IPS DF 6.9 (cell line): ENCODE results near the gene AOC2.

ENCODE experiments used
- DNase-seq: peaks from one replicate; pipeline ENCODE4 v3.0.0-alpha.2; 2013; ENCODE audit warnings: low read depth, low spot score
- H3K27ac ChIP-seq: one replicate; pipeline ENCODE4 v1.5.1; 2013; ENCODE audit warnings: low read length, control low read depth
- H3K27me3 ChIP-seq: 2 replicates; pipeline ENCODE4 v1.6.1; 2013; ENCODE audit warnings: mild to moderate bottlenecking, low read length; ENCODE audit not compliant: control insufficient read depth, insufficient read depth
- H3K36me3 ChIP-seq: 2 replicates; pipeline ENCODE4 v1.6.1; 2013; ENCODE audit warnings: low read length; ENCODE audit not compliant: control insufficient read depth, insufficient read depth
- H3K4me1 ChIP-seq: 2 replicates; pipeline ENCODE4 v1.6.1; 2013; ENCODE audit warnings: low read length; ENCODE audit not compliant: control insufficient read depth, insufficient read depth
- H3K4me3 ChIP-seq: 2 replicates; pipeline ENCODE4 v1.5.1; 2013; ENCODE audit warnings: mild to moderate bottlenecking, low read length
- H3K9me3 ChIP-seq: 2 replicates; pipeline ENCODE4 v1.6.1; 2013; ENCODE audit warnings: low read length, inconsistent platforms; ENCODE audit not compliant: control insufficient read depth, insufficient read depth
- WGBS: extraction: QIAGEN DNeasy Blood & Tissue Kit; methylation state at CpG from one replicate; pipeline ENCODE4 v1.1.7; 2013; ENCODE audit warnings: mixed read lengths, missing lambda C conversion rate; ENCODE audit not compliant: insufficient read length, insufficient coverage; 5-methylcytosine and 5-hydroxymethylcytosine counted together

Gene AOC2

GRCh38 chr17:42844271-42844670 is at the start of gene AOC2:
AOC2 (plus strand) TSS chr17:42844580; CDS start chr17:42844627, 47 bp downstream.
- WGBS, result no CpG with 5 or more reads among the region's 4 CpGs
- H3K36me3 ChIP-seq, result peaks cover 44% of the 10 kb centered on the region

GRCh38 chr17:42795061-42795460 is 49.3 kb upstream of the AOC2 start:
- DNase-seq, result no peak
- H3K4me3 ChIP-seq, result no peak overlapping the region
- no CpG with 5 or more reads among the region's 4 CpGs for WGBS
- H3K9me3 ChIP-seq, result no peaks in the 10 kb centered on the region
- no peak overlapping the region for H3K27ac ChIP-seq
- peaks cover 4% of the 10 kb centered on the region; the same call in 1 of the 2 replicates for H3K36me3 ChIP-seq
- H3K4me1 ChIP-seq, result no peaks in the 10 kb centered on the region
- H3K27me3 ChIP-seq, result no peaks in the 10 kb centered on the region

More at GRCh38 chr17:42844271-42844670, at the start of gene AOC2:
- no peaks in the 10 kb centered on the region for H3K9me3 ChIP-seq
- no peak within 1 kb of the TSS for H3K27ac ChIP-seq
- no peak within 1 kb of the TSS for H3K4me3 ChIP-seq
- no peak for DNase-seq
- no peaks in the 10 kb centered on the region for H3K27me3 ChIP-seq
- H3K4me1 ChIP-seq, result no peaks in the 10 kb centered on the region

GRCh38 chr17:42795465-42795864 is 48.9 kb upstream of the AOC2 start:
- Histone ChIP-seq H3K27me3 (no peaks in the 10 kb centered on the region), H3K36me3 (peaks cover 4% of the 10 kb centered on the region; the same call in 1 of the 2 replicates), H3K9me3 (no peaks in the 10 kb centered on the region), H3K4me3 (no peak overlapping the region), H3K4me1 (no peaks in the 10 kb centered on the region), H3K27ac (no peak overlapping the region)
- WGBS, result no CpG with 5 or more reads among the region's 10 CpGs
- DNase-seq, result no peak

- H3K4me1 ChIP-seq, result no peaks in the 10 kb centered on the region
- no peak overlapping the region for H3K4me3 ChIP-seq
- WGBS, result no CpG with 5 or more reads among the region's 18 CpGs
- H3K36me3 ChIP-seq, result peaks cover 4% of the 10 kb centered on the region; the same call in 1 of the 2 replicates
- DNase-seq, result no peak
- H3K27ac ChIP-seq, result no peak overlapping the region
- H3K9me3 ChIP-seq, result no peaks in the 10 kb centered on the region
- H3K27me3 ChIP-seq, result peaks cover 2% of the 10 kb centered on the region; the same call in 1 of the 2 replicates
These were observed 48.2 kb upstream of the AOC2 start for GRCh38 chr17:42796066-42796758.

GRCh38 chr17:42797067-42798007 is 47.0 kb upstream of the AOC2 start:
- H3K4me3 ChIP-seq, result peak overlapping the region; percentile 85; the same call in 1 of the 2 replicates
- H3K4me1 ChIP-seq, result no peaks in the 10 kb centered on the region
- no peaks in the 10 kb centered on the region for H3K9me3 ChIP-seq
- H3K27ac ChIP-seq, result no peak overlapping the region
- H3K27me3 ChIP-seq, result peaks cover 2% of the 10 kb centered on the region; the same call in 1 of the 2 replicates
- no CpG with 5 or more reads among the region's 10 CpGs for WGBS
- DNase-seq, result no peak
- H3K36me3 ChIP-seq, result peaks cover 4% of the 10 kb centered on the region; the same call in 1 of the 2 replicates

GRCh38 chr17:42798011-42798382 is 46.4 kb upstream of the AOC2 start:
- peak overlapping the region; percentile 85; the same call in 1 of the 2 replicates for H3K4me3 ChIP-seq
- H3K27ac ChIP-seq, result no peak overlapping the region
- DNase-seq, result no peak
- peaks cover 2% of the 10 kb centered on the region; the same call in 1 of the 2 replicates for H3K27me3 ChIP-seq
- WGBS, result no CpG with 5 or more reads among the region's 10 CpGs
- peaks cover 4% of the 10 kb centered on the region; the same call in 1 of the 2 replicates for H3K36me3 ChIP-seq
- no peaks in the 10 kb centered on the region for H3K9me3 ChIP-seq
- H3K4me1 ChIP-seq, result no peaks in the 10 kb centered on the region

- Histone ChIP-seq H3K36me3 (peaks cover 4% of the 10 kb centered on the region; the same call in 1 of the 2 replicates), H3K27ac (no peak within 1 kb of the TSS), H3K27me3 (peaks cover 2% of the 10 kb centered on the region; the same call in 1 of the 2 replicates), H3K9me3 (no peaks in the 10 kb centered on the region), H3K4me3 (peak within 1 kb of the TSS; percentile 85), H3K4me1 (no peaks in the 10 kb centered on the region)
- WGBS, result no CpG with 5 or more reads among the region's 66 CpGs
- DNase-seq, result peak; percentile 79
These were observed 45.7 kb upstream of the AOC2 start, which contains the start of the genes CNTD1 and COA3 for GRCh38 chr17:42798383-42799380. CNTD1 (plus strand) TSS chr17:42798861; CDS start chr17:42799068, 207 bp downstream. COA3 (minus strand) TSS chr17:42798704; CDS start chr17:42798681, 23 bp downstream.

- DNase-seq, result no peak
- no peak overlapping the region for H3K27ac ChIP-seq
- no CpG with 5 or more reads among the region's 2 CpGs for WGBS
- H3K4me1 ChIP-seq, result no peaks in the 10 kb centered on the region
- H3K36me3 ChIP-seq, result no peaks in the 10 kb centered on the region
- H3K4me3 ChIP-seq, result no peak overlapping the region
- peaks cover 2% of the 10 kb centered on the region; the same call in 1 of the 2 replicates for H3K27me3 ChIP-seq
- no peaks in the 10 kb centered on the region; the same call in 1 of the 2 replicates for H3K9me3 ChIP-seq
These were observed 41.1 kb upstream of the AOC2 start for GRCh38 chr17:42803074-42803883.

GRCh38 chr17:42804918-42805367 is 39.4 kb upstream of the AOC2 start:
- no peak for DNase-seq
- Histone ChIP-seq H3K9me3 (no peaks in the 10 kb centered on the region; the same call in 1 of the 2 replicates), H3K27ac (no peak overlapping the region), H3K4me3 (no peak overlapping the region), H3K36me3 (no peaks in the 10 kb centered on the region), H3K27me3 (peaks cover 2% of the 10 kb centered on the region; the same call in 1 of the 2 replicates), H3K4me1 (no peaks in the 10 kb centered on the region)
- no CpG with 5 or more reads among the region's 1 CpG for WGBS
